ENCODE data around the gene TNP2. TPM values are rescaled to one million over a fixed set of nuclear protein-coding genes. Genes with fewer than 3 reads are reported as not detected.
A peak's percentile ranks its signal among the peaks of the same experiment; 100 is the strongest.

The TNP2 gene
- polyA plus RNA-seq, 3 donors = not detected

DNA sequence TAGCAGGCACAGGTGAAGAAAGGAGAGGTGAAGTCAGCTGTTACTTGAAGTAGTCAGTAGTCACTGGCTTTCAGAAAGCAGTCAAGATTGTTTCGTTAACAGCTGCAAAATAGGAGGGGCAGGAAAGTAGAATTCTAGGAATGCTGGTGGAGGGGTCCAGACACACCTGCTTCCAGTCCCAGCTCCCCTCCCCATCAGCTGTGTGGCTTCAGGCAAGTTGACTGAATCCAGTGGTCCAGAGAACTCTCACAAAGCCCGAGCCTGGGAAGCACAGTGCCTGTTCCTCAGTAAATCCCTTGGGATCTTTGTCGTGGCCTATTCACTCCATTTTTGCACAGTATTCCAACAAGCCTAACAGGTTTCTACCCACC lies 8.5 kb downstream of the TNP2 start:
- intact Hi-C loops (cut with micrococcal nuclease) = no loop called here

DNA sequence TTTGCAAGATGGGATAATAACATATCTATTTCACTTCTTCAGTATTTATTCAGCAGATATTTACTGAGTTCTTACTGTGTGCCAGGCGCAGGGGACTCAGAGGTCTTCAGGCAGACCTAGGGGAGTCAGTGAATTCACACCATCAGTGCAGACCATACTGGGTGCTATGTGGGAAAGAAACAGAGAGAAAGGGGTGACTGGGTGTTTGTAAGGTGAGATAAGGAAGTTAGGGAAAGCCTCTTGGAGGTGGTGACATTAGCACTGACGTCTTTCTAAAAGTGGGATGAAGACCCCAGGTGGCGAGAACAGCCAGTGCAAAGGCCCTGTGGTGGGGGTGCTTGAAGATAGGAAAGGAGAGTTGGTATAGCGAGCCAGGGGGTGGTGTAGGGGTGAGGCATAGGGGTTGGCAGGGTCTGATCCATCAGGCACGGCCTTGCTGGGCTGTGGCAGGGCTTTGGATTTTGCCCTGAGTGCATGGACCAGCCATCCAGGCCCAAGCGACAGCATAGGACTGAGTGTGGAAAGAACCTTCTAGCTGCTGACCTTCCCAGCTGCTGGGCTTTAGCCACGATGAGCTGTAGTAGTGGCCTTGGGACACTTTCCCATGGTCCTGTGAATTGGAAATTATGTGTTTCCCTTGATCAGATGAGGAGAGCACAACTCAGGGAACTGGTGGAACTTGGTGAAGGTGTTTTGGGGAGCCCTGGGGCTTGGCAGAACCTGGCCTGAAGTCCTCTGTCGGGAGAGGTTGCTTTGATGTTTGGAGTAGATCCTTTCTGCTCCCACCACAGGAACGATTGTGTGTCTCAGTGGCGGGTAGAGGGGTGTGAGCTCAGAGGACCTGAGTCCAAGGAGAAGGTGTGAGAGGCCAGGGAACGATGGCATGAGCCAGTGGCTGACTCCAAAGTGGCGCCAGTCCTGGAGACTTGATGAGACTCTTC lies 9.2 kb downstream of the TNP2 start:
- H3K36me3 ChIP-seq (replicated peaks in 1 of 2; ENCODE audit: control insufficient read depth in 1 of 2, insufficient read depth in 2 of 2, low read length in 2 of 2) = no peaks in the 10 kb centered on the region
- peak overlapping the region in 1 of 2 donors; percentile 86 for H3K4me3 Mint-ChIP-seq
- peaks cover 0 to 12% of the 10 kb centered on the region in 2 donors for H3K27me3 ChIP-seq (ENCODE audit: control insufficient read depth in 2 of 2, insufficient read depth in 2 of 2, low read length in 2 of 2)
- peaks cover 40% of the 10 kb centered on the region for H3K4me1 Mint-ChIP-seq
- DNase-seq = no peak
- no peaks in the 10 kb centered on the region for H3K36me3 Mint-ChIP-seq
- peaks cover 0 to 3% (median 0%) of the 10 kb centered on the region in 7 donors for H3K9me3 Mint-ChIP-seq
- peaks cover 30 to 43% of the 10 kb centered on the region in 2 donors for H3K4me1 ChIP-seq (ENCODE audit: control insufficient read depth in 1 of 2, insufficient read depth in 2 of 2, low read length in 2 of 2)
- no peak overlapping the region for H3K4me2 ChIP-seq (replicated peaks; ENCODE audit: extremely low read depth, low read length, poor library complexity, severe bottlenecking)
- WGBS (ENCODE audit: insufficient coverage) = 94% methylated on average over 10 of the region's 12 CpGs
- H3K27ac ChIP-seq (ENCODE audit: low read depth in 1 of 2, low read length in 2 of 2) = no peak overlapping the region
- H3K9me3 ChIP-seq (replicated peaks in 1 of 2; ENCODE audit: control insufficient read depth in 1 of 2, insufficient read depth in 1 of 2, low read length in 2 of 2) = no peaks in the 10 kb centered on the region
- H3K27ac Mint-ChIP-seq = no peak overlapping the region
- peaks cover 23 to 54% (median 34%) of the 10 kb centered on the region in 3 donors for H3K27me3 Mint-ChIP-seq (ENCODE audit: low read depth in 3 of 3)
- H3K79me2 ChIP-seq (ENCODE audit: insufficient read depth, low read length) = no peaks in the 10 kb centered on the region
- TF ChIP-seq, protein P1, sequence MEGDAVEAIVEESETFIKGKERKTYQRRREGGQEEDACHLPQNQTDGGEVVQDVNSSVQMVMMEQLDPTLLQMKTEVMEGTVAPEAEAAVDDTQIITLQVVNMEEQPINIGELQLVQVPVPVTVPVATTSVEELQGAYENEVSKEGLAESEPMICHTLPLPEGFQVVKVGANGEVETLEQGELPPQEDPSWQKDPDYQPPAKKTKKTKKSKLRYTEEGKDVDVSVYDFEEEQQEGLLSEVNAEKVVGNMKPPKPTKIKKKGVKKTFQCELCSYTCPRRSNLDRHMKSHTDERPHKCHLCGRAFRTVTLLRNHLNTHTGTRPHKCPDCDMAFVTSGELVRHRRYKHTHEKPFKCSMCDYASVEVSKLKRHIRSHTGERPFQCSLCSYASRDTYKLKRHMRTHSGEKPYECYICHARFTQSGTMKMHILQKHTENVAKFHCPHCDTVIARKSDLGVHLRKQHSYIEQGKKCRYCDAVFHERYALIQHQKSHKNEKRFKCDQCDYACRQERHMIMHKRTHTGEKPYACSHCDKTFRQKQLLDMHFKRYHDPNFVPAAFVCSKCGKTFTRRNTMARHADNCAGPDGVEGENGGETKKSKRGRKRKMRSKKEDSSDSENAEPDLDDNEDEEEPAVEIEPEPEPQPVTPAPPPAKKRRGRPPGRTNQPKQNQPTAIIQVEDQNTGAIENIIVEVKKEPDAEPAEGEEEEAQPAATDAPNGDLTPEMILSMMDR (IDR thresholded peaks at IDR 0.05) = no peak
- H3K9ac ChIP-seq (ENCODE audit: insufficient read depth, low read length, poor library complexity, severe bottlenecking) = no peak overlapping the region
- intact Hi-C loops (cut with micrococcal nuclease) = loop anchor here (5.0 to 10.0 kb wide), 4 partner anchors 55 to 288 kb away; partner anchors contain the start of gene RMI2 (in 1 of the 2)
- H2AFZ ChIP-seq (ENCODE audit: insufficient read depth, low read depth, low read length, poor library complexity, severe bottlenecking) = no peak overlapping the region
- no peaks in the 10 kb centered on the region for H4K20me1 ChIP-seq (ENCODE audit: insufficient read depth, low read length)
- H3K4me3 ChIP-seq (replicated peaks in 1 of 3; ENCODE audit: low read depth in 2 of 3, low read length in 3 of 3) = no peak overlapping the region

More for the DNA sequence above, 8.5 kb downstream of the TNP2 start:
- peaks cover 23 to 49% (median 34%) of the 10 kb centered on the region in 3 donors for H3K27me3 Mint-ChIP-seq (ENCODE audit: low read depth in 3 of 3)
- no peak overlapping the region for H2AFZ ChIP-seq (ENCODE audit: insufficient read depth, low read depth, low read length, poor library complexity, severe bottlenecking)
- no peak overlapping the region for H3K27ac ChIP-seq (ENCODE audit: low read depth in 1 of 2, low read length in 2 of 2)
- peaks cover 41% of the 10 kb centered on the region for H3K4me1 Mint-ChIP-seq
- no peaks in the 10 kb centered on the region for H3K79me2 ChIP-seq (ENCODE audit: insufficient read depth, low read length)
- no peak overlapping the region for H3K4me2 ChIP-seq (replicated peaks; ENCODE audit: extremely low read depth, low read length, poor library complexity, severe bottlenecking)
- no peak overlapping the region for H3K27ac Mint-ChIP-seq
- H3K4me3 ChIP-seq (replicated peaks in 1 of 3; ENCODE audit: low read depth in 2 of 3, low read length in 3 of 3) = no peak overlapping the region
- H3K36me3 ChIP-seq (replicated peaks in 1 of 2; ENCODE audit: control insufficient read depth in 1 of 2, insufficient read depth in 2 of 2, low read length in 2 of 2) = no peaks in the 10 kb centered on the region
- peaks cover 26 to 36% of the 10 kb centered on the region in 2 donors for H3K4me1 ChIP-seq (ENCODE audit: control insufficient read depth in 1 of 2, insufficient read depth in 2 of 2, low read length in 2 of 2)
- H3K27me3 ChIP-seq (ENCODE audit: control insufficient read depth in 2 of 2, insufficient read depth in 2 of 2, low read length in 2 of 2) = peaks cover 0 to 12% of the 10 kb centered on the region in 2 donors
- no peak for DNase-seq
- H3K9ac ChIP-seq (ENCODE audit: insufficient read depth, low read length, poor library complexity, severe bottlenecking) = no peak overlapping the region
- H3K4me3 Mint-ChIP-seq = peak overlapping the region in 1 of 2 donors; percentile 17
- H3K36me3 Mint-ChIP-seq = no peaks in the 10 kb centered on the region
- H3K9me3 ChIP-seq (replicated peaks in 1 of 2; ENCODE audit: control insufficient read depth in 1 of 2, insufficient read depth in 1 of 2, low read length in 2 of 2) = no peaks in the 10 kb centered on the region
- TF ChIP-seq, protein P1 (IDR thresholded peaks at IDR 0.05) = no peak
- 81% methylated on average over 2 of the region's 3 CpGs for WGBS (ENCODE audit: insufficient coverage)
- peaks cover 0 to 3% (median 0%) of the 10 kb centered on the region in 7 donors for H3K9me3 Mint-ChIP-seq
- no peaks in the 10 kb centered on the region for H4K20me1 ChIP-seq (ENCODE audit: insufficient read depth, low read length)

Measured in CD14-positive monocyte (primary cell).